HEK293T (cell line): ENCODE measurements around the gene IL20RA.
"Not testable (repeated sequence)": the region's sequence is repeated elsewhere in the genome, so short reads cannot be mapped to it uniquely, and the experiment has no call there.

ENCODE experiments used
- ELF4 ChIP-seq: fragments of 450-650 bp; IDR thresholded peaks from 2 replicates; pipeline ENCODE4 v1.6.1; 2017; ENCODE audit warnings: antibody characterized with exemption
- FOXM1 ChIP-seq: fragments of 450-650 bp; IDR thresholded peaks from 2 replicates; pipeline ENCODE4 v1.6.1; 2017; ENCODE audit warnings: mild to moderate bottlenecking, borderline replicate concordance
- SP1 ChIP-seq: fragments of 450-650 bp; IDR thresholded peaks from 2 replicates; pipeline ENCODE4 v1.6.1; 2017
- TARDBP ChIP-seq: fragments of 450-650 bp; IDR thresholded peaks from 2 replicates; pipeline ENCODE4 v1.6.1; 2016
- ZNF384 ChIP-seq: fragments of 450-650 bp; IDR thresholded peaks from 2 replicates; pipeline ENCODE4 v1.6.1; 2016

- not testable (repeated sequence) for TF ChIP-seq SP1, ELF4, TARDBP, FOXM1, ZNF384
These were observed 71.0 kb downstream of the IL20RA start for GRCh38 chr6:136973781-136974180.
